ENCODE measurements around the gene MAP3K13. TPM values are rescaled to one million over a fixed set of nuclear protein-coding genes. Genes with fewer than 3 reads are reported as not detected.

Gene MAP3K13
- total RNA-seq, 1 donor from 2014 or later = 29.6 TPM

DNA sequence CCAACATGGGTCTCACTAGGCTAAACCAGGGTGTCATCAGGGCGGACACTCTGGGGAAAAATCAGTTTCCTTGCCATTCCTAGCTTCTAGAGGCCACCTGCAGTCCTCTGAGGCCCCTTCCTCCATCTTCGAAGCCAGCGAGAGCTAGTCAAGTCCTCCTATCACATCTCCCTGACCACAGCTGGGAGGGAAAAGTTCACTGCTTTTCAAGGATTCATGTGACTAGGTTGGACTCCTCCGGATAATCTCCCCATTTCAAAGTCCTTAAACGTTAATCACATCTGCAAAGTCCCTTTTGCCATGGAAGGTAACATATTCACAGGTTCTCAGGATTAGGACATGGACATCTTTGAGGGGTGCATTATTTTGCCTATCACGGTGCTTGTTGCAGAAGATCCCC lies 35.9 kb upstream of the MAP3K13 start:
- Mint-ChIP-seq H3K9me3 (ENCODE audit: low read depth) (no peaks in the 10 kb centered on the region), H3K4me3 (ENCODE audit: low read depth) (no peak overlapping the region), H3K4me1 (ENCODE audit: low read depth) (peaks cover 25% of the 10 kb centered on the region), H3K36me3 (ENCODE audit: insufficient read depth) (peaks cover 2% of the 10 kb centered on the region), H3K27ac (peak overlapping the region; percentile 37), H3K27me3 (peaks cover 4% of the 10 kb centered on the region)
- TF ChIP-seq, protein P1, sequence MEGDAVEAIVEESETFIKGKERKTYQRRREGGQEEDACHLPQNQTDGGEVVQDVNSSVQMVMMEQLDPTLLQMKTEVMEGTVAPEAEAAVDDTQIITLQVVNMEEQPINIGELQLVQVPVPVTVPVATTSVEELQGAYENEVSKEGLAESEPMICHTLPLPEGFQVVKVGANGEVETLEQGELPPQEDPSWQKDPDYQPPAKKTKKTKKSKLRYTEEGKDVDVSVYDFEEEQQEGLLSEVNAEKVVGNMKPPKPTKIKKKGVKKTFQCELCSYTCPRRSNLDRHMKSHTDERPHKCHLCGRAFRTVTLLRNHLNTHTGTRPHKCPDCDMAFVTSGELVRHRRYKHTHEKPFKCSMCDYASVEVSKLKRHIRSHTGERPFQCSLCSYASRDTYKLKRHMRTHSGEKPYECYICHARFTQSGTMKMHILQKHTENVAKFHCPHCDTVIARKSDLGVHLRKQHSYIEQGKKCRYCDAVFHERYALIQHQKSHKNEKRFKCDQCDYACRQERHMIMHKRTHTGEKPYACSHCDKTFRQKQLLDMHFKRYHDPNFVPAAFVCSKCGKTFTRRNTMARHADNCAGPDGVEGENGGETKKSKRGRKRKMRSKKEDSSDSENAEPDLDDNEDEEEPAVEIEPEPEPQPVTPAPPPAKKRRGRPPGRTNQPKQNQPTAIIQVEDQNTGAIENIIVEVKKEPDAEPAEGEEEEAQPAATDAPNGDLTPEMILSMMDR (IDR thresholded peaks at IDR 0.05; ENCODE audit: unreplicated experiment) = no peak
- DNase-seq (ENCODE audit: low spot score, unreplicated experiment) = no peak

DNA sequence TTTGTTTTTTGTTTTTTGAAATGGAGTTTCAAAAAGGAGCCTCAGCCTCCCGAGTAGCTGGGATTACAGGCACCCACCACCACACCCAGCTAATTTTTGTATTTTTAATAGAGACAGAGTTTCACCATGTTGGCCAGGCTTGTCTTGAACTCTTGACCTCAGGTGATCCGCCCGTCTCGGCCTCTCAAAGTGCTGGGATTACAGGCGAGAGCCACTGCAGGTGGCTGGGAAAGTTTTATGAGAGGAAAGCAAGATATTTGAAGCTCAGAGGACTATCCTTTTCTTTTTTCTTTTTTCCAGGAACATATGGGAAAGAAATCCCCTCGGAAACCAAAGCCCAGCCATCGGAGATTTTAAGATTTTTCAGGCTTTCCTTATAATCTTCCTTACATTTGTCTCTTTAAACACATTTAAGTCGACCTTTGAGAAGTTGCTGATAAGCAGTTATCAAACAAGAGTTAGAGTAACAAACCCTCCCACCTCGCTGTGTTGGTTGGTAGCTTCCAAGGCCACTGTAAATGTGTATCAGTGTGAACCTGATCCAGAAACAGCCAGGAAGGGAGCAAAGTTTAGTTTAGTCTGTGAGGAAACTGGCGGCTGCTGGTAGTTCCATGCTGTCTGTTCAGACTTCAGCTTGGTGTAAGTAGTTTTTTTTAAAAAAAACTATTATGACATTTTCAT lies 34.5 kb upstream of the MAP3K13 start:
- Mint-ChIP-seq H3K36me3 (ENCODE audit: insufficient read depth) (peaks cover 2% of the 10 kb centered on the region), H3K4me3 (ENCODE audit: low read depth) (no peak overlapping the region), H3K27me3 (peaks cover 4% of the 10 kb centered on the region), H3K9me3 (ENCODE audit: low read depth) (no peaks in the 10 kb centered on the region), H3K4me1 (ENCODE audit: low read depth) (peaks cover 25% of the 10 kb centered on the region), H3K27ac (peak overlapping the region; percentile 68)
- TF ChIP-seq, protein P1 (IDR thresholded peaks at IDR 0.05; ENCODE audit: unreplicated experiment) = no peak
- DNase-seq (ENCODE audit: low spot score, unreplicated experiment) = no peak

DNA sequence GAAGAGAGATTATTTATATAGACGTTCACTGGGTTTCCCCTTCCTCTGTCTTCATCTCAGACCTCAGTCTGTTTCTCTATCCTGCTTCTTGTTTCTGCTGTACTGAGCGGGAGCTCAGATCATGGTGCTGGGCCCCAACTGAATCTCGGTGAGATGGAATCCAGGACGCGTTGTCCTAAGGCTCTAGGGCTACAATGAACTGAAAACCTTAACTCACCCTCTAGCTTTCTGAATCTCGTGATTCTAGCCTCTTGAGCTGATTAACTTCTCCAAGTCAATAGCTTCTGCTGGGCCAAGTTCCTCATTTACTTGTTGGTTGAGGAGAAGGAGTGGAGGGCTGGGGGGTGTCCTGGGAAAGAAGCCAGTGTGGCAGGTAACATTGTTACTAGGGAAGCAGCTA lies 32.7 kb upstream of the MAP3K13 start:
- no peaks in the 10 kb centered on the region for H3K9me3 Mint-ChIP-seq (ENCODE audit: low read depth)
- H3K4me1 Mint-ChIP-seq (ENCODE audit: low read depth) = peaks cover 22% of the 10 kb centered on the region
- peaks cover 4% of the 10 kb centered on the region for H3K27me3 Mint-ChIP-seq
- H3K27ac Mint-ChIP-seq = no peak overlapping the region
- no peak overlapping the region for H3K4me3 Mint-ChIP-seq (ENCODE audit: low read depth)
- TF ChIP-seq, protein P1 (IDR thresholded peaks at IDR 0.05; ENCODE audit: unreplicated experiment) = no peak
- no peaks in the 10 kb centered on the region for H3K36me3 Mint-ChIP-seq (ENCODE audit: insufficient read depth)
- DNase-seq (ENCODE audit: low spot score, unreplicated experiment) = no peak

DNA sequence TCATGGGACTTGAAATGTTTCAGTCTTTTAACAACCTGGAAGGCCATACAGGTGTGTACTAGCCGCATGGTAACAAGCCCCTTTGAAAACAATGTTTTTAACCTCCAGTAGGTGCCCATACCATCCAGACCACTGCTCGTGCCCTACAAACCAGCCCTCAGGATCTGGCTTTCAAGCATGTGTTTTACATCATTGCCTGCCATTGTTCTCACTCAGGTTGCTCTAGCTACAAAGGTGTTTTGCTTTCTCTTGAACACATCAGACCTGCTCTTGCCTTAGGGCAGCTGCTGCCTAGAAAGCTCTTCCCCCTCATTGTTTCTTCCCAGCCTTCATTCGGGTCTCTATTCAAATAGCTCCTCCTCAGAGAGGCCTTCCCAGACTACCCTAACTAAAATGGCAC lies 32.3 kb upstream of the MAP3K13 start:
- Mint-ChIP-seq H3K27me3 (peaks cover 4% of the 10 kb centered on the region), H3K27ac (no peak overlapping the region), H3K4me3 (ENCODE audit: low read depth) (no peak overlapping the region), H3K9me3 (ENCODE audit: low read depth) (no peaks in the 10 kb centered on the region), H3K36me3 (ENCODE audit: insufficient read depth) (no peaks in the 10 kb centered on the region), H3K4me1 (ENCODE audit: low read depth) (peaks cover 22% of the 10 kb centered on the region)
- no peak for DNase-seq (ENCODE audit: low spot score, unreplicated experiment)
- TF ChIP-seq, protein P1 (IDR thresholded peaks at IDR 0.05; ENCODE audit: unreplicated experiment) = no peak

DNA sequence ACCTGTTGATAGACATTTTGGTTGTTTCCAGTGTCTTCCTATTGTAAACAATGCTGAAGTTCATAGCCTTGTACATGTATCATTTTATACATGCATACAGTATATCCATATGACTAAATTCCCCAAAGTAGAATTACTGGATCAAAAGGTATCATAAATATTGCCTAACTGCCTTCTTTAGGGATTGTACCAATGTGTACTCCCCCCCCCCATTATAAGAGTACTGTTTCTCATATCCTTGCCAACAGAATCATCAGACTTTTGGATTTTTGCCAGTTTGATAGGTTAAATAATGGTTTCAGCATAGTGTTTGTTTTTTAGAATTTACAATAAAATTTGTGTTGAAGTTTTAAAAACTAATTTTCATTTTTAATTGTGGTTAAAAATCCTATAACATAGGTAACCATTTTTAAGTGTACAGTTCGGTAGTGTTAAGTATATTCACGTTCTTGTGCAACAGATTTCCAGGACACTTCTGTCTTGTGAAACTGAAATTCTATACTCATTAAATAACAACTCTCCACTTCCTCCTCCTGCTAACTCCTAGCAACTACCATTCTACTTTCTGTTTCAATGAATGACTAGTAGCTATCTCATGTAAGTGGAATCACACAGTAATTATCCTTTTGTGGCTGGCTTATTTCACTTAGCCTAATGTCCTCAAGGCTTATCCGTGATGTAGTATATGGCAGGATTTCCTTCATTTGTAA lies 30.8 kb upstream of the MAP3K13 start:
- no peak overlapping the region for H3K27ac Mint-ChIP-seq

More for the DNA sequence above, 30.8 kb upstream of the MAP3K13 start:
- TF ChIP-seq, protein P1 (IDR thresholded peaks at IDR 0.05; ENCODE audit: unreplicated experiment) = no peak
- no peak for DNase-seq (ENCODE audit: low spot score, unreplicated experiment)
- Mint-ChIP-seq H3K36me3 (ENCODE audit: insufficient read depth) (no peaks in the 10 kb centered on the region), H3K9me3 (ENCODE audit: low read depth) (no peaks in the 10 kb centered on the region), H3K4me1 (ENCODE audit: low read depth) (peaks cover 16% of the 10 kb centered on the region), H3K4me3 (ENCODE audit: low read depth) (no peak overlapping the region), H3K27me3 (no peaks in the 10 kb centered on the region)

Measured in progenitor cell of endocrine pancreas (in vitro differentiated cells).